NB4 (cell line): ENCODE results near the gene FOXL3.

Experiments
- MYC ChIP-seq: IDR thresholded peaks from 2 replicates; pipeline ENCODE4 v1.6.1; 2011; ENCODE audit warnings: low read depth, low read length
- POLR2A ChIP-seq: IDR thresholded peaks from 2 replicates; pipeline ENCODE4 v1.6.1; 2011; ENCODE audit warnings: mild to moderate bottlenecking; ENCODE audit not compliant: insufficient read length; ENCODE audit errors: extremely low read depth
- TF ChIP-seq, protein P1 (sequence below): IDR thresholded peaks from one replicate; pipeline ENCODE4 v1.5.1; 2012; ENCODE audit warnings: low read depth, low read length
- TF ChIP-seq, protein P2 (sequence below): IDR thresholded peaks from 2 replicates; pipeline ENCODE4 v1.6.1; 2011; ENCODE audit warnings: low read depth, low read length

DNA sequence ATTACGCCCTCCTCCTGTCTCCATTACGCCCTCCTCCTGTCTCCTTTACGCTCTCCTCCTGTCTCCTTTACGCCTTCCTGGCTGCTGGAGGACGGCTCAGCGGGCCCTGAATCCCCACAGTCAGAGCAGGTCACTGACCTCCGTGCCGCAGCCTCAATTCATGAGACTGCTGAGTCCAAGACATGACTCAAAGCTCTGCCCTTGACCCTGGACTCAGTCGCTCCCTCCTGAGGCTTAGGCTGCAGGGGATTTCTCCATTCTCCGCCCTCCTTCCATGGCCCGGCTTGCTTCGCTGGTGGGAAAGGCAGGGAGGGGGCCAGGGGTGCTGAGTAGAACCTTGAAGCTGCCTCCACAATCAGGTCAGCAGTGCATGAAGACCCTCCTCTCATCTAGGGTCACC lies 21.0 kb upstream of the FOXL3 start:
- TF ChIP-seq, protein P1, sequence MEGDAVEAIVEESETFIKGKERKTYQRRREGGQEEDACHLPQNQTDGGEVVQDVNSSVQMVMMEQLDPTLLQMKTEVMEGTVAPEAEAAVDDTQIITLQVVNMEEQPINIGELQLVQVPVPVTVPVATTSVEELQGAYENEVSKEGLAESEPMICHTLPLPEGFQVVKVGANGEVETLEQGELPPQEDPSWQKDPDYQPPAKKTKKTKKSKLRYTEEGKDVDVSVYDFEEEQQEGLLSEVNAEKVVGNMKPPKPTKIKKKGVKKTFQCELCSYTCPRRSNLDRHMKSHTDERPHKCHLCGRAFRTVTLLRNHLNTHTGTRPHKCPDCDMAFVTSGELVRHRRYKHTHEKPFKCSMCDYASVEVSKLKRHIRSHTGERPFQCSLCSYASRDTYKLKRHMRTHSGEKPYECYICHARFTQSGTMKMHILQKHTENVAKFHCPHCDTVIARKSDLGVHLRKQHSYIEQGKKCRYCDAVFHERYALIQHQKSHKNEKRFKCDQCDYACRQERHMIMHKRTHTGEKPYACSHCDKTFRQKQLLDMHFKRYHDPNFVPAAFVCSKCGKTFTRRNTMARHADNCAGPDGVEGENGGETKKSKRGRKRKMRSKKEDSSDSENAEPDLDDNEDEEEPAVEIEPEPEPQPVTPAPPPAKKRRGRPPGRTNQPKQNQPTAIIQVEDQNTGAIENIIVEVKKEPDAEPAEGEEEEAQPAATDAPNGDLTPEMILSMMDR = no peak
- TF ChIP-seq POLR2A = no peak
- TF ChIP-seq, protein P2, sequence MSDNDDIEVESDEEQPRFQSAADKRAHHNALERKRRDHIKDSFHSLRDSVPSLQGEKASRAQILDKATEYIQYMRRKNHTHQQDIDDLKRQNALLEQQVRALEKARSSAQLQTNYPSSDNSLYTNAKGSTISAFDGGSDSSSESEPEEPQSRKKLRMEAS = no peak
- TF ChIP-seq MYC = no peak
